Stimulated activated CD8-positive, alpha-beta memory T cell treated with anti-CD3 and anti-CD28 coated beads, Interleukin-7, amount 100 ng/mL, for 4 hours (primary cell): Measurements from ENCODE around the gene SLC16A12.

Experiments
- DNase-seq, 2 donors: peaks; one replicate each; pipeline ENCODE4 v3.0.0-alpha.2; 2020; ENCODE audit warnings: low read depth in 2 of 2

SLC16A12 gene

GRCh38 chr10:89535171-89536012 lies at the start of gene SLC16A12:
Gene SLC16A12, minus strand, starts transcription at chr10:89535594. Its CDS starts 73,016 bp downstream, at chr10:89462578.
- DNase-seq, result no peak

GRCh38 chr10:89582022-89582421 lies 46.6 kb upstream of the SLC16A12 start:
- DNase-seq, result no peak

GRCh38 chr10:89580243-89580642 lies 44.8 kb upstream of the SLC16A12 start:
- DNase-seq, result no peak

- no peak for DNase-seq
These were observed 41.3 kb upstream of the SLC16A12 start for GRCh38 chr10:89576696-89577095.

- no peak for DNase-seq
These were observed 40.6 kb upstream of the SLC16A12 start for GRCh38 chr10:89576022-89576421.

- no peak for DNase-seq
These were observed 39.6 kb upstream of the SLC16A12 start for GRCh38 chr10:89575031-89575430.

GRCh38 chr10:89574368-89574767 lies 39.0 kb upstream of the SLC16A12 start:
- no peak for DNase-seq

- DNase-seq, result no peak
These were observed 32.3 kb upstream of the SLC16A12 start for GRCh38 chr10:89567576-89568245.

GRCh38 chr10:89566992-89567391 lies 31.6 kb upstream of the SLC16A12 start:
- no peak for DNase-seq

GRCh38 chr10:89566095-89566950 lies 30.9 kb upstream of the SLC16A12 start:
- DNase-seq, result no peak

- DNase-seq, result no peak
These were observed 29.8 kb upstream of the SLC16A12 start for GRCh38 chr10:89565180-89565579.

- no peak for DNase-seq
These were observed 28.6 kb upstream of the SLC16A12 start for GRCh38 chr10:89563861-89564478.

- DNase-seq, result no peak
These were observed 27.9 kb upstream of the SLC16A12 start for GRCh38 chr10:89563311-89563710.

- no peak for DNase-seq
These were observed 21.2 kb upstream of the SLC16A12 start for GRCh38 chr10:89556600-89556999.

GRCh38 chr10:89555688-89556445 lies 20.5 kb upstream of the SLC16A12 start:
- DNase-seq, result no peak

GRCh38 chr10:89554433-89554832 lies 19.0 kb upstream of the SLC16A12 start:
- no peak for DNase-seq

GRCh38 chr10:89553064-89553734 lies 17.8 kb upstream of the SLC16A12 start:
- no peak for DNase-seq

GRCh38 chr10:89552213-89552612 lies 16.8 kb upstream of the SLC16A12 start:
- DNase-seq, result no peak

GRCh38 chr10:89550509-89550908 lies 15.1 kb upstream of the SLC16A12 start:
- no peak for DNase-seq

GRCh38 chr10:89549510-89549909 lies 14.1 kb upstream of the SLC16A12 start:
- DNase-seq, result no peak
